HEK293T (cell line): ENCODE measurements around the gene CDC42EP2.

Source experiments
- ARNT ChIP-seq: fragments of 450-650 bp; IDR thresholded peaks from 2 replicates; pipeline ENCODE4 v1.6.1; 2017; ENCODE audit warnings: mild to moderate bottlenecking
- BHLHE40 ChIP-seq: fragments of 450-650 bp; IDR thresholded peaks from 2 replicates; pipeline ENCODE4 v1.6.1; 2016; ENCODE audit warnings: mild to moderate bottlenecking, moderate library complexity, borderline replicate concordance
- CTBP1 ChIP-seq: fragments of 450-650 bp; IDR thresholded peaks from 2 replicates; pipeline ENCODE4 v1.6.1; 2016; ENCODE audit warnings: borderline replicate concordance
- ELF4 ChIP-seq: fragments of 450-650 bp; IDR thresholded peaks from 2 replicates; pipeline ENCODE4 v1.6.1; 2017; ENCODE audit warnings: antibody characterized with exemption
- FOXA1 ChIP-seq: fragments of 450-650 bp; IDR thresholded peaks from 2 replicates; pipeline ENCODE4 v1.6.1; 2016; ENCODE audit warnings: mild to moderate bottlenecking
- FOXK2 ChIP-seq: fragments of 450-650 bp; IDR thresholded peaks from 2 replicates; pipeline ENCODE4 v1.6.1; 2016; ENCODE audit warnings: mild to moderate bottlenecking
- HDGF ChIP-seq: fragments of 450-650 bp; IDR thresholded peaks from 2 replicates; pipeline ENCODE4 v1.6.1; 2017; ENCODE audit warnings: antibody characterized with exemption, borderline replicate concordance
- NFRKB ChIP-seq: fragments of 450-650 bp; IDR thresholded peaks from 2 replicates; pipeline ENCODE4 v1.6.1; 2016; ENCODE audit warnings: mild to moderate bottlenecking, moderate library complexity
- SP1 ChIP-seq: fragments of 450-650 bp; IDR thresholded peaks from 2 replicates; pipeline ENCODE4 v1.6.1; 2017

DNA sequence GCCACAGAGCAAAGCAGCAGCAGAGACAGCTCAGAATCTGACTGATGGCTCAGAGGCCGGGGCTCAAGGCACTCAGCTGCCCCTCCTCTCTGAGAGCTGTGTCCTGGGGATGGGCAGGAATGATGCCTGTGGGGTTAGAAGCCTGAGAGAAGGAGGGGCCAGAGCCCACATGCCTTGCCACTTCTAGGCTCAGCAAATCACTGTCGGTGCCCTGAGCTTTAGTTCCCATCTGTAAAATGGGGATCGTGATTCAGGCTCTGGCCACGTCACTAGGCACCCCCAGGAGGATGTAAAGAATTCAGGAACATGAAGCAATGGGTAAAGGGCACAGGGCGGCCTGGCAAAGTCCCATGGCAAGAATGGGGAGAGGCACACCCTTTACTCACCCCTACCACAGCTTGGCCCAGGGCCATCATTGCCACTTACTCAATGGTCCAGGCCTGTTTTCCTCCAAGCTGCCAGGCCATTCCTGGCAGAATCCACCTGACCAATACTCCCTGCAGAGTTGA is 3.4 kb upstream of the CDC42EP2 start:
- TF ChIP-seq BHLHE40 (no peak), FOXK2 (no peak), FOXA1 (no peak), HDGF (no peak), ARNT (no peak), SP1 (no peak), NFRKB (no peak), CTBP1 (no peak), ELF4 (no peak)
